Mucosa of descending colon (tissue), 3 donors: ENCODE data around the gene SCTR. TPM values are rescaled to one million over a fixed set of nuclear protein-coding genes. Genes with fewer than 3 reads are reported as not detected.

ENCODE experiments used
- ATAC-seq: fragments of 200-7000 bp; cut with Tn5 transposase; one replicate; pipeline ENCODE4 v1.9.1; 2020; ENCODE audit warnings: mild to moderate bottlenecking, moderate library complexity
- DNase-seq, 3 donors: peaks; one replicate each; pipeline ENCODE4 v3.0.0-alpha.2; 2020
- H3K36me3 ChIP-seq: fragments of 200-600 bp; one replicate; pipeline ENCODE4 v1.8.0; 2021; ENCODE audit warnings: low read depth, mild to moderate bottlenecking
- H3K4me1 ChIP-seq: fragments of 200-600 bp; one replicate; pipeline ENCODE4 v1.8.0; 2021; ENCODE audit warnings: low read depth, mild to moderate bottlenecking
- H3K4me3 ChIP-seq: fragments of 200-600 bp; one replicate; pipeline ENCODE4 v1.8.0; 2021; ENCODE audit warnings: mild to moderate bottlenecking
- H3K9me3 ChIP-seq: fragments of 200-600 bp; one replicate; pipeline ENCODE4 v1.8.0; 2021; ENCODE audit warnings: mild to moderate bottlenecking
- intact Hi-C, 2 donors: fragments of 100-400 bp; cut with DNase I in 1 of 2; cut with micrococcal nuclease in 1 of 2; formaldehyde crosslinking; loops; one replicate each; pipeline versions ENCODE4 v1.11.0 to v1.11.1; 2022; cut with DNase I, micrococcal nuclease
- total RNA-seq, 3 donors: library from RNA; stranded (reverse); fragmentation: NEBNext Ultra II Directional in 2 of 3; extraction: Animal tissue kit (Norgen Biotek cat#: 25700) in 2 of 3; gene quantifications; one replicate each; pipeline versions ENCODE4 v1.2.1 to v1.2.4, GENCODE V29; 2021 to 2023
- TF ChIP-seq, protein P1 (sequence below): fragments of 200-600 bp; IDR thresholded peaks from one replicate; pipeline ENCODE4 v1.8.0; 2022; ENCODE audit warnings: antibody characterized with exemption, mild to moderate bottlenecking
- donor health status: DM: no; HTN: no; CAD: no; lungs with moderate emphysema.
- donor health status: DM: no; HTN: no; CAD: no.
- donor health status: DM: no; HTN: yes; CAD: no.

The SCTR gene
- total RNA-seq, 3 donors from 2014 or later = 0.25 to 0.32 TPM; not detected in 1

DNA sequence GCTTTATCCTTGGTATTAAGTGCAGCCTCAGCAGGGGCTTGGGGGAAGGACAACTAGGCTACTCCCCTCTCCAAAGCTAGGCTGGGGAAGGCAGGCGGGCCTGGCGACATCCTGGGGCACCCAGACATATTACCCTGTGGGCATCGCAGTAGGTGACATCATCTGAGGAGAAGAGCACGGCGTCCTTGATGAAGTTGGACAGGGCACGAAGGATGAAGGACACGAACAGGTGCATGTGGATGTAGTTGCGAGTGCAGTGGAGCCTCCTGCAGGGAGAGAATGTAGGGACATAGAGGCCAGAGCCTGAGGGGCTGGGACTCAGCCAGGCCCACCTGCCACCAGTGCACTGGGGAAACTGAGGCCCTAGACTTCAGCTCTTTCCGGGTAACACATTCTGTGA is 60.3 kb downstream of the SCTR start:
- ATAC-seq (no peak), DNase-seq (no peak)
- intact Hi-C loops = no loop called here
- TF ChIP-seq, protein P1, sequence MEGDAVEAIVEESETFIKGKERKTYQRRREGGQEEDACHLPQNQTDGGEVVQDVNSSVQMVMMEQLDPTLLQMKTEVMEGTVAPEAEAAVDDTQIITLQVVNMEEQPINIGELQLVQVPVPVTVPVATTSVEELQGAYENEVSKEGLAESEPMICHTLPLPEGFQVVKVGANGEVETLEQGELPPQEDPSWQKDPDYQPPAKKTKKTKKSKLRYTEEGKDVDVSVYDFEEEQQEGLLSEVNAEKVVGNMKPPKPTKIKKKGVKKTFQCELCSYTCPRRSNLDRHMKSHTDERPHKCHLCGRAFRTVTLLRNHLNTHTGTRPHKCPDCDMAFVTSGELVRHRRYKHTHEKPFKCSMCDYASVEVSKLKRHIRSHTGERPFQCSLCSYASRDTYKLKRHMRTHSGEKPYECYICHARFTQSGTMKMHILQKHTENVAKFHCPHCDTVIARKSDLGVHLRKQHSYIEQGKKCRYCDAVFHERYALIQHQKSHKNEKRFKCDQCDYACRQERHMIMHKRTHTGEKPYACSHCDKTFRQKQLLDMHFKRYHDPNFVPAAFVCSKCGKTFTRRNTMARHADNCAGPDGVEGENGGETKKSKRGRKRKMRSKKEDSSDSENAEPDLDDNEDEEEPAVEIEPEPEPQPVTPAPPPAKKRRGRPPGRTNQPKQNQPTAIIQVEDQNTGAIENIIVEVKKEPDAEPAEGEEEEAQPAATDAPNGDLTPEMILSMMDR = no peak
- no peaks in the 10 kb centered on the region for H3K4me1 ChIP-seq
- H3K36me3 ChIP-seq = no peaks in the 10 kb centered on the region
- no peak overlapping the region for H3K4me3 ChIP-seq
- H3K9me3 ChIP-seq = no peaks in the 10 kb centered on the region

GRCh38 chr2:119463136-119463535 is 61.1 kb downstream of the SCTR start:
- Histone ChIP-seq H3K4me3 (no peak overlapping the region), H3K36me3 (no peaks in the 10 kb centered on the region), H3K9me3 (no peaks in the 10 kb centered on the region), H3K4me1 (no peaks in the 10 kb centered on the region)
- intact Hi-C loops = no loop called here
- TF ChIP-seq, protein P1 = no peak
- DNase-seq (no peak), ATAC-seq (no peak)

GRCh38 chr2:119462574-119462973 is 61.7 kb downstream of the SCTR start:
- ATAC-seq (no peak), DNase-seq (no peak)
- Histone ChIP-seq H3K9me3 (no peaks in the 10 kb centered on the region), H3K4me3 (no peak overlapping the region), H3K36me3 (no peaks in the 10 kb centered on the region), H3K4me1 (no peaks in the 10 kb centered on the region)
- intact Hi-C loops = no loop called here
- TF ChIP-seq, protein P1 = no peak

GRCh38 chr2:119461811-119462210 is 62.5 kb downstream of the SCTR start:
- TF ChIP-seq, protein P1 = no peak
- no peak for DNase-seq
- Histone ChIP-seq H3K4me1 (no peaks in the 10 kb centered on the region), H3K36me3 (no peaks in the 10 kb centered on the region), H3K9me3 (no peaks in the 10 kb centered on the region), H3K4me3 (no peak overlapping the region)
- ATAC-seq = no peak
- intact Hi-C loops = no loop called here

DNA sequence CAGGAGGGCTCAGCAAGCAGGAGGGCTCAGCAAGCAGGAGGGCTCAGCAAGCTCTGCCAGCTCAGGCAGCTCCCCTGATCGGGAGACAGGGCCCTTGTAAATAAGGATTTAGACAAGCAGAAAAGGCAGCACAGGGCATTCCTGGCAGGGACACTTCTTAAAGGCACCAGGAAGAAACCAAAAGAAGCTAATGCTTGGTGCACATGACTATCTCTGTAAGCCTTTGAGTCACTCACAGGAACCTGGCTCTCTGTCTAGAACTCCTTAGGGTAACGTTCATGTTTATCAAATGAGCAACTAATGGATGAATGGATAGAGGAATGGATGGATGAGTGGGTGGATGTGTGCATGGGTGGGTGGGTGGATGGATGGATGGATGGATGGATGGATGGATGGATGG is 64.2 kb downstream of the SCTR start:
- Histone ChIP-seq H3K4me3 (no peak overlapping the region), H3K4me1 (no peaks in the 10 kb centered on the region), H3K9me3 (no peaks in the 10 kb centered on the region), H3K36me3 (no peaks in the 10 kb centered on the region)
- ATAC-seq (no peak), DNase-seq (no peak)
- intact Hi-C loops = no loop called here
- TF ChIP-seq, protein P1 = no peak

DNA sequence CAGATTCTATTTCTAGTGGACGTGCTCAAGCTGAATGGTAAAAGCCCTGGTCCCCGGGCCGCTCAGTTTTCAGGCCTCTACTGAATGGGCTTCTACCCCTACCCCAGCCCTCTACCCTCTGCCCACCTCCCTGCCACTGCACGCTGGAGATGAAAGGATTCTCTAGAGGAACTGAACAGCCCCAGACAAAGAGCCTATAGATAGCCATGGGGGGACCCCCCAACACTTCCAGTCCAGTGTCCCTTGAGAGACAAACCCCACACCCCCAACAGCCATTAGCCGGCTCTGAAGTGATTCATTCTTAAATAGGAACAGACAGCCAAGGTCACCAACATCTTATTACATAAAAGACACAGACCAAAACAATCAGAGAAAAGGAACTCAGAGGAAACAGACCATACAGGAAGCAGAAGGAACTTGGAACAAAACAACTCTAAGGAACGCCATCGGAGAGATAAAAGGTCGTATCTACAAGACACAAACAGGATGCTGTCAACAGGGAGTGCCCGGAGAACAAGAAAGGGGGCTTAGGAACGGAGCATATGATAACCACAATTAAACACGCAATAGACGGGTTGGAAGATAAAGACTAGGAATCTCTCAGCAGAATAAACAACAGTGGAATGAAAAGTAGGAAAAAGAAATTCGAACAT is 69.1 kb downstream of the SCTR start:
- no peaks in the 10 kb centered on the region for H3K4me1 ChIP-seq
- no peak overlapping the region for H3K4me3 ChIP-seq
- no peaks in the 10 kb centered on the region for H3K9me3 ChIP-seq
- ATAC-seq (no peak), DNase-seq (no peak)
- TF ChIP-seq, protein P1 = no peak
- intact Hi-C loops = no loop called here
- no peaks in the 10 kb centered on the region for H3K36me3 ChIP-seq
